Cortex of kidney (tissue), 1 donor: ENCODE data around the gene DOCK11.
"Not testable (repeated sequence)": the region's sequence is repeated elsewhere in the genome, so short reads cannot be mapped to it uniquely, and the experiment has no call there.

Source experiments
- DNase-seq: peaks from one replicate; lab custom pipeline; 2025; lab: John Stamatoyannopoulos, UW

Gene DOCK11

DNA sequence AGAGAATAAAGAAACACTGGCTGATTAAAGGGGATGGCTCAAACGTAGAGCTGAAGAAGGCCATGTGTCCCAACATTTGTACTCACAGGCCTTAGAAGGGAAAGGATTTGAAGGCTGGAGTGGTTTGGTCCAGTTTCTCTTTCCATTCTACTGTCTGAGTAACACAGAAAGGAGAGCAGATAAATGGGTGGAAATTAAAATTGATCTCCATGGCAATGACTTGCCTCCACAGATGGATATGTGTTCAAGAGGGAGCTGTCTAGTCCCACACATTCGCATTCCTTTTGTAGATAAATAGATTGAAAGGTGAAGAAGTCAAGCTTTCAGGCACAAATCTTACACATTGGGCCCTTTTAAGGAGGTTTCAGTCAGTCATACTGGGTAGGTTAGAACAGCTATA is 74.6 kb downstream of the DOCK11 start:
- no peak for DNase-seq

DNA sequence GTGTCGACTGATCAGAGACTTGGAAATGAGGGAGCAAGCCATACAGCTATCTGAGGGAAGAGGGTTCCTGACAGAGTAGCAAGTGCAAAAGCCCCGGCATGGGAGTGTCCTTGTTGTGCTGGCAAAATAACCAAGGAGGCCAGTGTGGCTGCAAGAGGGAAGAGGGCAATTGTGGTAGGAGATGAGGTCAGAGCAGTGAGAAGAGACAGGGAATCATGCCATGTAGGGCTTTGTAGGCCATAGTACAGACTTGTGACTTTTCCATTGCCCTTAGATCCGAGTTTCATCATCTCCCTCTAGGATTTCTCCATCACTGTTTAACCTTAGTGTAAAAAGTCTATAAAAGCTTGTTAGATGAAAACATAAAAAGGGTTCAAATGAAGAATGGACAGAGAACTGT is 76.2 kb downstream of the DOCK11 start:
- DNase-seq: no peak

DNA sequence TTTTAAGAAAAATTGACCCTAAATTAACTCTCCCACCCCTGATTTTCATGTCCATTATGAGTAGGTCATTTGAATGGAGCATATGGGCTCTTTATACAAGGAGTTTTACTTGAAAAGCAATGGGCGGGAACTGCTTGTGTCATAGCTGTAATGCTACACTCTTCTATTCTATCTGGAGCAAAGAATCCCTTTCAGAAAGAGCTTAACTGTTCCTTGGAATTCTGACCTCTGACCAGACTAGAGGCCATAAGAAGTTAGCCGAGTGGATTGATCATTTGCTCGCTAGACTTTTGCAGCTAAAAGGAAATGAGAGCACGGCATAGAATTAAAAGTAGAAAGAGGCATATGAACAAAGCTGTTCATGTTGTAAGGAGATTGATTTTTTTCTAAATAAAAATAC is 79.1 kb downstream of the DOCK11 start:
- no peak for DNase-seq

DNA sequence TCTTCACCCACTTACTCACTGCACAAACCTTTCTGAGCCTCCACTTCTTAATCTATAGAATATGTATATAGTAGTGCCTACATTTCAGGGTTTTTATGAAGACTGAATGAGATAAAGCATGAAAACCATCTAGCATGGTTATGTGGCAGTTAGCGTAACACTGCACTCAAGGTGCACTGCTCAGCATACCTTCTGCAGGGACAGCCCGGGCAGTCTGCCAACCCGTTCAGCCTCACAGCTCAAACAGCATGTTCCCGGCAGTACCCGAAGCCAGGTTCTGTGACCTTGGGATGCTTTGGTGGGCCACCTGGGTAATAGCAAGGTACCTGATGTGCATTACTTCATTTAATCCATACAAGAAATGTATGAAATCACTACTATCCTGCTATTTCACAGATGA is 81.4 kb downstream of the DOCK11 start:
- DNase-seq: no peak

DNA sequence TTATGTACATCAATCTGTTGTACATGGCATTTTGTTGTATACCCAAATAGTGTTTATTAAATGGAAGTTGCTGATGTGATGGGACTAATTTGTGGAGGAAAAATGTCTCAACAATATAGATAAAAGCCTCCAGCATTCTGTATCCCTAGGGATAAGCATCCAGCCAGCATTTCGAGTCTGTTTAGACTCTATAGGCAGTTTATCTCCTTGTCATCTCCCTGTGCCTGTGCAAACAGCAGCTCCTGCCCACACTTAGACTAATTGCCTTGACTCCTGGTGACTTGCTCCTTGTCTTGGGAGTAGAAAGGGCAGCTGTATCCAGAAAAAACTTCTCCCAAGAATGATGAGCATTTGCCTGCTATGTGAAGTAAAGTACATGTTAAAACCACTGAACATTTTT is 83.8 kb downstream of the DOCK11 start:
- DNase-seq: no peak

DNA sequence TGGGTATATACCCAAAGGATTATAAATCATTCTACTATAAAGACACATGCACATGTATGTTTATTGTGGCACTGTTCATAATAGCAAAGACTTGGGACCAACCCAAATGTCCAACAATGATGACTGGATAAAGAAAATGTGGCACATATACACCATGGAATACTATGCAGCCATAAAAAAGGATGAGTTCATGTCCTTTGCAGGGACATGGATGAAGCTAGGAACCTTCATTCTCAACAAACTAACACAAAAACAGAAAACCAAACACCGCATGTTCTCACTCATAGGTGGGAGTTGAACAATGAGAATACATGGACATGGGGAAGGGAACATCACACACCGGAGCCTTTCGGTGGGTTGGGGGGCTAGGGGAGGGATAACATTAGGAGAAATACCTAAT is 87.3 kb downstream of the DOCK11 start:
- not testable (repeated sequence) for DNase-seq

DNA sequence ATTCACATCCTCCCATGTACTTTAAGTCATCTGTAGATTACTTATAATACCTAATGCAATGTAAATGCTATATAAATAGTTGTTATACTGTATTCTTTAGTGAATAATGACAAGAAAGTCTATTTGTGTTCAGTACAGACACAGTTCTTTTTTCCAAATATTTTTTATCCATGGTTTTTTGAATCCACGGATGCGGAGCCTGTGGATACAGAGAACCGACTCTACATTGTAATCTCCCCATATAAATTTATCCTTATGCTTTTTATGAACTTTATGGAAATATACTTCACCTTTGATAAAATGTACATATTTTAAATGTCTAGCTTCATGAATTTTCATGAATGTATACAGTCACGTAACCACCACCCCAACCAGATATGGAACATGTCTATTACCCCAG is 88.2 kb downstream of the DOCK11 start:
- no peak for DNase-seq

DNA sequence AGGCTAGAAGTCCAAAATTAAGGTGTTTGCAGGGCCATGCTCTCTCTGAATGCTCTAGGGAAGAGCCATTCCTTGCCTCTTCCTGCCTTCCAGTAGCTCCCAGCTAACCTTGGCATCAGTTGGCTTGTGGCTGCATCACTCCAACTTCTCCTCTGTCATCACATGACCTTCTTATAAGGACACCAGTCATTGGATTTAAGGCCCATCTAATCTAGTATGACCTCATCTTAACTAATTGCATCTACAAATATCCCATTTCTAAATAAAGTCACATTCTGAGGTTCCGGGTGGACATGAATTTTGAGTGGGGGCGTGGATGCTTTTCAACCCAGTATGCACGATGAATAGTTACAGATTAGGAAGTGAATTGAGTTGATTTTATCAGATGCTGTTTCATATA is 89.7 kb downstream of the DOCK11 start:
- DNase-seq: no peak

DNA sequence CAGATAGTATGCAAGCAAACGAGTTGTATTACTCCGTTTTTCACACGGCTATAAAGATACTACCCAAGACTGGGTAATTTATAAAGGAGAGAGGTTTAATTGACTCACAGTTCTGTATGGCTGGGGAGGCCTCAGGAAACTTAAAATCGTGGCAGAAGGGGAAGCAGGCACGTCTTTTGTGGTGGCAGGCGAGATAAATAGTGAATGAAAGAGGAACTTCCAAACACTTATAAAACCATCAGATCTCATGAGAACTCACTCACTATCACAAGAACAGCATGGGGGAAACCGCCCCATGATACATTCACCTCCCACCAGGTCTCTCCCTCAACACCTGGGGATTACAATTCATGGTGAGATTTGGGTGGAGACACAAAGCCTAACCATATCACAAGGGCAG is 90.6 kb downstream of the DOCK11 start:
- not testable (repeated sequence) for DNase-seq

DNA sequence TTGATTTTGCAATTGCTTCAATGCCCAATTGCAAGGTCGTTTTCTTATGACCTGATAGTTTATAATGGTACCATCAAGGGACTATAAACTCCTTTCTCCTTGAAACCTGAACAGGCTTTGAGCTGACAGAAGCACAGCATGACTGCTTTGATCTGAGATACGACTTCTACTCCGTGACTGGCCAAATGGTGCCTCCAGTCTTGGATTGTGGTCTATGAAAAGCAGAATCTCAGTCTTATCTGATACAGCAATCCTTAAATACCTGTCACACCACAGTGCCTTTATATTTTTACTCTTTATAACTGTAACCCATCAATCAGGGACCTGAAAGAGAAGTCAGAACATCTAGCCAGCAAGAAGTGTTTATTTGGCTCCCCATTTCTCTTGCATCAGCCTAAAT is 93.1 kb downstream of the DOCK11 start:
- DNase-seq: no peak

DNA sequence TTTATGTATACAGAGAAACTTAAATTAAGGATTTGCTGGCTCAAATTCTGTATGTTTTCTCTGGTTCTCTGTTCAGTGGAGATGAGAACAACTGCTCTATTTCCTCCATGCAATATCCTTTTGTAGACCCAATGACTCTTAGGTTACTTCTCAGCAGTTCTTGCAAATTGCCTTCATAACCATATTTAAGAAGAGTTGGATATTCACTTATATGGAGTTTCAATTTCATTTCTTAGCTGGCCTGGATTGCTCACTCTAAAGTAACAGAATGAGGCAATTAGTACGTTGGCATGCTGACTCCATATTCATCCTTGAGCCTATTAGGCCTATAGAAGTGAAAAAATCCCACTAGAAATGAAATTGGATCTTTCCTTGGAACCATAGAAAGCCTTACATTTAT is 93.6 kb downstream of the DOCK11 start:
- no peak for DNase-seq

DNA sequence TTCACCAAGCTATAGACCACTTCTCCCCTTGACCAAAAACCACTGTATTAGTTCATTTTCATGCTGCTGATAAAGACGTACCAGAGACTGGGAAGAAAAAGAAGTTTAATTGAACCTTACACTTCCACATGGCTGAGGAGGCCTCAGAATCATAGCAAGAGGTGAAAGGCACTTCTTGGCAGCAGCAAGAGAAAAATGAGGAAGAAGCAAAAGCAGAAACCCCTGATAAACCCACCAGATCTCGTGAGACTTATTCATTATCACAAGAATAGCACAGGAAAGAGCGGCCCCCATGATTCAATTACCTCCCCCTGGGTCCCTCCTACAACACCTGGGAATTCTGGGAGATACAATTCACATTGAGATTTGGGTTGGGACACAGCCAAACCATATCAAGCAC is 97.8 kb downstream of the DOCK11 start:
- no peak for DNase-seq

DNA sequence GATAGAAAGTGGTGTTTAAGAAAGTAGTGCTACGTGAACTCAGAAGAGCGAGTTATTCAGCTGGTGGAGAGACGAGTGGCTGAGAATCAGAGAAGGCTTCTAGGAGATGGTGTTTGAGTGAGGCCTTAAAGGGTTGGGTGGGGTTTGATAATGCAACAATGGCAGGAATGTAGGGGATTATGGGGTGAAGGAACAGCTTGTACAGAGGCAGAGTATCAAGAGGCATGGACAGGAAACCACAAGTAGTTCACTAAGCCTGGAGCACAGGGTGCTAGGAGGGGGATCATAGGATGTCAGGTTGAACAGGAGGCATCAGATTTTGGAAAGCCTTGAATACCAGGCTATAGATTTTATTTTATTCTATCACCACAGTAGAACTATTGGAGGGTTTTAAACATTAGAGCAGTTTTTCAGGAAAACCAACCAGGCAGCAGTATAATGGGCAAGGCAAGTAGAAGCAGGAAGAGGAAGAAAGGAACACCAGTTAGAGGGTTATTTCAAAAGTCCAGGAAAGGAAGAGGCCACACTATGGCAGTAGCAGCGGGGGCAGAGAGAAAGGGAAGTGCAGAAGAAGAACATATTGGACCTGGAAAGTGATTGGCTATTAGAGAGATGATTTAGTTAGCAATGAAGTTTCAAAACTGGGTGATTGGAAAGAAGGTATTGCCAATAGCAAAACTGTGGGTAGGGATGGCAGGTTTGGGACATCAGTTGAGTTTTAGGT is 99.2 kb downstream of the DOCK11 start:
- no peak for DNase-seq

DNA sequence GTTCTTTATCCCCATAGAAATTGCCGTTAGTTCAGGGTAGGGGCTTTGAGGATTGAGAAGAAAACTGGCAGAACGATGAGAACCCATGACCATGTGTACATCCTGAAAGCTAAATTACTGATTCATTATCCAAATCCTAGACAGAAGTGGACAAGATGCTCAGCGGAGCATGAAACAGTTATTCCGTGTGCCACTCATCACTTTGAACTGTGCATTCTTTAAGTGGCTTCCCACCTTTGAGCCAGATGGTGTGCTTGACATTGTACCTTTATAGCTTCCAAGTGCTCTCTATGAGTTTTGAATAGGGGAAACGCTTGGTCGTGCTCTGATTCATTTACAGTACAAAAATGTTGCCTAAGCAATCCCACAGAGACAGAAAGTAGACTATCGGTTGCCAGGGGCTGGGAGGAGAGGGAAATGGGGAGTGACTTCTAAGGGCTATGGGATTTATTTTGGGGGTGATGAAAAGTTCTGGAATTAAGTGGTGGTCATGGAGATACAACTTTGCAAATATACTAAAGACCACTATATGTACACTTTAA is 100.0 kb downstream of the DOCK11 start:
- no peak for DNase-seq

DNA sequence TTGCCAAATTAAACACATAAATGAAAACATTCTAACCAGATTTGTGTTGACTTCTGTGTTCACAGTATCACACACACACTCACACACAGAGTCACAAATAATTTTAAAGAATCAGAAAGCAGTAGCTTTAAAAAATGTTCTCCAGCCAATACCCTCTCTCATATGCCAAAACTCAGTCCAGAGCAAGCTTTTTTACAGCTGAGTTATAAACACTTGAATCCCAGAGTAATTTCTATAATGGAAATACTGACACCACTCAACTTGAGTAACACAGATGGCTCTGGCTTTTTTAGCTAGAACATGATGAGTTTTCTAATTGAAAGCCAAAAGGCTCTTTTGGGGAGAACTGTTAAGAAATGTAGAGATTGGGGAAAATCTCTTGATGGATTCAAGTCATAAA is 100.8 kb downstream of the DOCK11 start:
- no peak for DNase-seq

DNA sequence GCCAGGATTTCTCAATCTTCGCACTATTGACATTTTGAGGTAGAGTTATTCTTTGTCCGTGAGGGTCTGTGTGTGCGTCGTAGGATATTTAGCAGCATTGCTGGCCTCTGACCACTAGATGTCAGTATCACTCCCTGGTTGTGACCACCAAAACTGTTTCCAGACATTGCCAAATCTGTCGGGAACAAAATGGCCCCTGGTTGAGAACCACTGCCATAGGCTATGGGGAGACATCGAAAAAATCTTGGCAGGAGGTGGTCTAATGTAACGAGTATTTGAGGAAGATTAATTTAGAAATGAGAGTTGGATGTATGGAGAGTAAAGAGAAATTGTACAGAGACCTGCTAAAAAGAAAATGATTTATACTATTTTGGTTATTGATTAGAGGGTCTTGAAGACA is 108.4 kb downstream of the DOCK11 start:
- DNase-seq: no peak

DNA sequence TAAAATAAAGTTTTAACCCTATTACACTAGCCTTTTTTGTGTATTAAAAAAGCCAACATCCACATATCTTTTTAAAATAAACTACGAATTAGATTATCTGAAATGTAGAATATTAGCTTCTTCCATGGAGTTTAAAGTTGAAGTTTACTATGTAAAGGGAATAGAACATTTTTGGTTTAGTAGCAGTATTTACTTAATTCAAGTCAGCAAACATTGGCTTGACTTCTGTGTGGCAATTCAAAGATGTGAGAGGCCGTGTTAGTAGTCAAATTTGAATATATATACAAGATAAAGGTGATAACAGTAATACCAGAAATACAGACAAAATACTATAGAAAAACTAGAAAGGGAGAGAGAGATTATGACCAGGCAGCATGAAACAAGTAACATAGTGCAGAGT is 116.7 kb downstream of the DOCK11 start:
- DNase-seq: no peak

DNA sequence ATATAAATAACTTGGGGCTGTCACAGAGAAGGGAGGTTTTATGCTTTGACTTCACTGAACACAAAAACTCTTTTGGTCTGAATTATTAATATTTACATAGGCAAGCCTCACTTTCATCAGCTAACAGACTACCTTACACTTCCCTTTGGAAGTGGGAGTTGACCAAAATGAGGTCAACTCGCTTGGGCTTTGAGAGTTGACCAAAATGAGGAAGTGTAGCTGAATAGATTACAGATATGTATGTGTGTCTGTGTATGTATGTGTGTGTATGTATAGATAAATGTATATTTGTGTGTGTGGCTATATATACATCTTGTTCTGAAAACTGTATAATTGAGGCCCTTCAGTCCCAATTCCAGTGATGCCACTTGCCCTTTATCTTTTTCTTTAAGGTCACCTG is 118.5 kb downstream of the DOCK11 start:
- no peak for DNase-seq

DNA sequence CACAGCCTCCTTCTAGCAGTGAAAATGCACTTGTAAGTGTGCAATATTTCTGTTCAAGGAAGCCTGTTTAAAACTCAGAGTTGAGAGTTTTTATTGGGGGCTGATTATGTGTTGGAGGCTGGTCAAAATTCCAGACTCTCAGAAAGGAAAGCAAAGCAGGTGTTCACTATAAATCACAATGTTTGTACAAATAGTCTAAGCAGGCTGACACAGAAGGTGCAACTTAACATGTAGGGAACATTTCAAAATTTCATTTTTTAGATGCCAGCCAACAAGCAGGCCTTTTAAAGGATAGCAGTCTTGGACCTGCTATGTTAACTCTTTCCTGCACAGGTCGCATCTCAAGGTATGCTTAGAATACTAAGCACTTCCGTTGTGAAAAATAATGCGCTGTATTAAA is 119.5 kb downstream of the DOCK11 start:
- DNase-seq: no peak

DNA sequence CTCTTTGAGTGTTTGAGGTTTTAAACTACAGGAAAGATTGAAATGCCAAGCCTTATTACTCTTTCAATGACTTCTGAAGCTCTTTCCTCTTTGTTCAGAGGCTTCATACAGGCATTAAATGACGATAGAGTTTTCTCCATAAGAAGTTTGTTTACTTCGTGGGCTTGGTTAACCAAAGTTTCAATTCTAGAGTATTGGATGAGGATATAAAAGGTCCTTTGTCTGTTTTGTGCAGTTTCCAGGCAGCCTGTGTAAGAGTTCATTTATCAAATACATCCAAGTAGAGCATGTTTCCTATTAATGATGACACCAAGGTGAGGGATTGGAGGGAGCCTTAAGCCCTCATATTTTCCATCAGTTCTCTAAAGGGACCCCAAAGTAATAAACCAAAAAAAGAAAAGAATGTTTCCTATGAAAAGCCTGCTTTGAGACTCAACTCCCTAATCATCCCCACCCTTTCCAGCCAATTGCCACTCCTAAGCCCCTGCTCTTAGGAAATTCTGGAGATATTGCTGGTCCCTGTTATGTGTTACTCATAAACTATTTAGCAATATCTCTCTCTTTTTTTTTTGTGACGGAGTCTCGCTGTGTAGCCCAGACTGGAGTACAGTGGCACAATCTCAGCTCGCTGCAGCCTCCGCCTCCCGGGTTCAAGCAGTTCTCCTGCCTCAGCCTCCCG is 125.6 kb downstream of the DOCK11 start:
- no peak for DNase-seq

DNA sequence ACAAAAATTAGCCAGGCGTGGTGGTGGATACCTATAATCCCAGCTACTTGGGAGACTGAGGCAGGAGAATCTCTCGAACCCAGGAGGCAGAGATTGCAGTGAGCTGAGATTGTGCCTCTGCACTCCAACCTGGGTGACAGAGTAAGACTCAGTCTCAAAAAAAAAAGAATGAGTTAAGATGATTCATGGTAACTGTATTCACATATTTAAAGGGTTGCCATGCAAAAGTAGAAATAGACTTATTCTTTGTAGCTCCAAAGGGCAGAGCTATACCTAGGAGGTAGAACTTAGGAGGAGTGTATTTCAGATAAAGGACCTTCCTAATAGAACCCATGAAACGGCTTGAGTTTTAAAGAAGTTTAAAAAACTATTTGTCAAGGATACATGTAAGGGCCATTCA is 127.4 kb downstream of the DOCK11 start:
- DNase-seq: no peak

DNA sequence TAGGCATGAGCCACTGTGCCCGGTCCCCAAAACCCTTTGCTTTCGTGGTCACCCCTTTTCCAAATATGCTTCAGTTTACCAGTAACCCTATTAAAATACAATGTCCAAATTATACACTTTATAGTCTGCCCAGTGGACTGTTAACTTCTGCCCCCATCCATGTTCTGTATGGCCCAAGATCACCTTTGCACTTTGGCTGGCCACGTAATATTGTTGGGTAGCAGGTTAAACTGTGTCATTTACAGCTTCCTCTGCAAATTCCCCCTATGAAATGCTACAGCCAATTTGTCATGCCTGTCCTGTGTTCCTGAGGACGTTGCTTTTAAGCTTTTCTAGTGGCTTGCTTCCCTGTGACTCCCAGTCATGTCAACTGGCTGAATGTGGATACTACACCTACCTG is 130.7 kb downstream of the DOCK11 start:
- no peak for DNase-seq

DNA sequence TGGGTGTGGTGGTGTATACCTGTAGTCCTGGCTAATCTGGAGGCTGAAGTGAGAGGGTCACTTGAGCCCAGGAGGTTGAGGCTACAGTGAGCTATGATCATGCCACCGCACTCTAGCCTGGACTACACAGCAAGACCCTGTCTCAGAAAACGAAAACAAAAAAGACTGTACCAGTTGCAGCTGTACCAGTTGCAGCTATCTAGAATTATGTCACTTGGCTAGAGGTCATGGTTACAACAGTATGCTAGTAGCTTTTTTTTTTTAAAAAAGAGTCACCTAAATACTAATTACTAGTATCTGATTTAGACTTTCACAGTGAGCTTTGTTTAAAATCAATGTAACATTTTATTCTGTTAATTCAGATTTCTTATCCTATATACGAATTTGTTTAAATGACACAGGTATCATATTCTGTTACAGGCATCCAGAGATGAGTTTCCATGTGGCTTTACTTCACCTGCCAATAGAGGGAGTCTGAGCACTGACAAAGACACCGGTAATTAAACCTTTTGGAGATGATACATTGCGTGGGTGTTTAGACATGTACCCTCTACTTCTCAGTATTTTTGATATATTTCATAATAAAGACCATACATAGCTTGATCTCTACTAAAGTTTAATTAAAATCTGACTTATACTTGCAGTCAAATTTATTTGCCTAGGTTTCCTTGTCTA is 131.6 kb downstream of the DOCK11 start:
- no peak for DNase-seq
